Stimulated activated CD8-positive, alpha-beta memory T cell treated with anti-CD3 and anti-CD28 coated beads, Interleukin-2, amount 100 ng/mL, for 48 hours (primary cell): Measurements from ENCODE around the gene SLC13A5.
"Not testable (repeated sequence)": the region's sequence is repeated elsewhere in the genome, so short reads cannot be mapped to it uniquely, and the experiment has no call there.

Experiments
- DNase-seq, 2 donors: peaks; one replicate each; pipeline ENCODE4 v3.0.0-alpha.2; 2020; ENCODE audit warnings: low read depth in 2 of 2

The SLC13A5 gene

DNA sequence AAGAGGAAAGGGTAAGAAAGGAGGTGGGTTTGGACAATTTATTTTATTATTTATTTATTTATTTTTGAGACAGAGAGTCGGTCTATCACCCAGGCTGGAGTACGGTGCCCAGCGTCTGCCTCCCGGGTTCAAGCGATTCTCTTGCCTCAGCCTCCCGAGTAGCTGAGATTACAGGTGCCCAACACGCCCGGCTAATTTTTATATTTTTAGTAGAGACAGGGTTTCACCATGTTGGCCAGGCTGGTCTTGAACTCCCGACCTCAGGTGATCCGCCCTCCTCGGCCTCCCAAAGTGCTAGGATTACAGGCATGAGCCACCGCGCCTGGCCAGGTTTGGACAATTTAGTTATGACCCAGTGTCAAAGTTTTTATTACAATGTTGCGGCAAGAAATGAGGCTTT lies 50.0 kb downstream of the SLC13A5 start:
- not testable (repeated sequence) for DNase-seq

DNA sequence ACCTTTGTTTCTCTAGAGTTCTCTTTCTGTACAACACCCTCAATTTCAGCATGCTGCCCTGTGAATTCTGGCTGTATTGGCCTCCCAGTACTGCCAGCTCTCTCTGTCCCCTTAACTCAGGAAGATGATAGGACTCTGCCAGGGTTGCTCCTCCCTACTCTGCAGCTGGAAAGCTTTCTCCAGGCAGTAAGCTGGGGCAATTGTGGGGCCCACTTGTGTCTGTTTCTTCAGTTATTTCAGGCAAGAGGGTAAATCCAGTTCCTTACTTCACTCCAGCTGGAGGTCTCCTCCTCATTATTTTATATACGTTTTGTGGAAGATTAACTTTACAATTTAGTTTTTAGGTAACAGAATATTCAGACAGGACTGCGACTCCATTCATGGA lies 51.7 kb downstream of the SLC13A5 start:
- DNase-seq: no peak

DNA sequence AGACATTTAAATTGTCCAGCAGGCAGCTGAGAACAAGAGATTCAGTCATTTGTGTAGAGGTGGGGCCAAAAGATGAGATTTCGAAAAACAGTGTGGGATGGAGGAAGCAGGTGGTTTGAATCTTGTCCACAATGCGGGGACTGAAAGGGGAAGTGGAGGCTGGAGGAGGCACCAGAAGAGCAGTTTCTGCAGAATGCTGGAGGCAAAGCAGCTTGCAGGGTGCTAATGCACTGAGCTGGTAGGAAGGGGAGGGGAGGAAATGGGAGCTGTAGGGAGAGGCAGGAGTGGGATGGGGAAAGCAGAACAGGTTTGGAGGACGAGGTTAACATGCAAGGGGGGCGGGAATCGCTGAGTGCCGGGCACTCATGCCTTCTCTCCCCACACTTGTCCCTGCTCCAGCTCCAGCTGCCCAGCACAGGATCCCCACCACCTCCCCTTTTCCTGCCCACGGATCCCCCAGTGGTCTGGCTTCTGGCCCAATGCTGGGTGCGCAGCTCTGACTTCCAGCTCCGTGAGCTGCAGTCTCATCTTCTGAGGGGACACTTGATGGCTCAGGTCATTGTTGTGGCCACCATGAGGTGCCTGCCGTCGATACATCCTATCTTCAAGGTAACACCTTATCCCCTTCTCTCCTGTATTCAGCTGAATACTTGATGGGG lies 52.2 kb downstream of the SLC13A5 start:
- no peak for DNase-seq

DNA sequence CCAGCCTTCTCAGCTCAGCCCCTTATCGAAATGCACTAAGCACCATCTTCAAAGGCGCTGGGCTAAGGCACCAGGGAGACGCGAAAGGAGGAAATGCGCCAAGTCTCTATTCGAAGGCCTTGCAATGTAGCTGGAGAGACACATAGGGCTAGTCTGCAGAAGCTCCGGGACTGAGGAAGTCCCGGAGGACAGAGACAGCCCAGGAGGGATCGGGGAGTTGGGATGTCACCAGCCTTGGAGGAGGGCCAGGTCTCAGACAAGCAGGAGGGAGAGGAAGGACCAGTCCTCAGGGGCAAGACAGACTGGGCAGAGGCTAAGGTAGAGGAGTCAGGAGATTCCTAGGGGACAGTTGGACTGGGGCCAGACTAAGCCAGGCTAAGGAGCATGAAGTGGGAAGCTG lies 53.1 kb downstream of the SLC13A5 start:
- DNase-seq: no peak

DNA sequence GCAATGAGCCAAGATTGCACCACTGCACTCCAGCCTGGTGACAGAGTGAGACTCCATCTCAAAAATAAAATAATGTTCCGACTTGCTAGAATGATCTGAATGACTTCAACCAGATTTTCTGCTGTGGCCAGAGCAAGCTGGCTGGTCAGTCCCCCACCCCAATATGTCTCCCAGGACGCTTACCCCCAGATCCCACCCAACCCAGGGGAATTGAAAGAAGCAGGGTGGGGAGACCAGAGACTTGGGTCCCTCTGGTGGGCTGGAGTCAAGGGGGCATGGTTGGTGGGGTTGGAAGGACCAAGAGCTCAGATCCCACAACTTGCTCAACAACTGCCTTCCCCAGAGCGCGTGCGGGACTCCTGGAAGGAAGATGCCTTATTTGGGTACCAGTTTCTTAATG lies 54.8 kb downstream of the SLC13A5 start:
- DNase-seq: not testable (repeated sequence)

DNA sequence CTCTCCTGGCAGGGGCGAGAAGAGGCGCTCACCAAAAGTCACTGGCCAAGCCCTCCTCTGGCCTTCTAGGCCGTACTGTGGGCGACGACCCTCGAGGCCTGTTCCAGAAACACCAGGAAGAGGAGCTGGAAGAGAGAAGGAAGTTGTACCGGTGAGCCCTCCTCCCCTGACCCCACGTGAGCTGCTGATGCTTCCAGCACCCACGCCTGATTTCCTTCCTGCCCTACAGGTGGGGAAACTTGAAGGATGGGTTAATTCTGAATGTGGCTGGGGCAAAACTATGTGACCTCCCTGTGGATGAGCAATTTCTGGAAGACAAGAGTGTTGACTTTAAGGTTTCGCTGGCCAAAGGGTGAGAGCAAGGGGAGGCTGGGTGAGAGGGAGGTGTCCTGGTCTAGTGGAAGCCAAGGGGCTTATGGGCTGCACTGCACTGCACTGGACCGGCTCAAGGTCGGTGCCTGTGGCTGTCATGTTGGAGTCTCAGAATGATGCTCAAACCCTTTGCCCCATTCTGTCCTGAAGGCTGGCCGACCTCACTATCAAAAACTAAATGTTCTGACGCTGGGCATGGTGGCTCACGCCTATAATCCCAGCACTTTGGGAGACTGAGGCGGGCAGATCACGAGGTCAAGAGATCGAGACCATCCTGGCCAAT lies 55.4 kb downstream of the SLC13A5 start:
- DNase-seq: no peak

DNA sequence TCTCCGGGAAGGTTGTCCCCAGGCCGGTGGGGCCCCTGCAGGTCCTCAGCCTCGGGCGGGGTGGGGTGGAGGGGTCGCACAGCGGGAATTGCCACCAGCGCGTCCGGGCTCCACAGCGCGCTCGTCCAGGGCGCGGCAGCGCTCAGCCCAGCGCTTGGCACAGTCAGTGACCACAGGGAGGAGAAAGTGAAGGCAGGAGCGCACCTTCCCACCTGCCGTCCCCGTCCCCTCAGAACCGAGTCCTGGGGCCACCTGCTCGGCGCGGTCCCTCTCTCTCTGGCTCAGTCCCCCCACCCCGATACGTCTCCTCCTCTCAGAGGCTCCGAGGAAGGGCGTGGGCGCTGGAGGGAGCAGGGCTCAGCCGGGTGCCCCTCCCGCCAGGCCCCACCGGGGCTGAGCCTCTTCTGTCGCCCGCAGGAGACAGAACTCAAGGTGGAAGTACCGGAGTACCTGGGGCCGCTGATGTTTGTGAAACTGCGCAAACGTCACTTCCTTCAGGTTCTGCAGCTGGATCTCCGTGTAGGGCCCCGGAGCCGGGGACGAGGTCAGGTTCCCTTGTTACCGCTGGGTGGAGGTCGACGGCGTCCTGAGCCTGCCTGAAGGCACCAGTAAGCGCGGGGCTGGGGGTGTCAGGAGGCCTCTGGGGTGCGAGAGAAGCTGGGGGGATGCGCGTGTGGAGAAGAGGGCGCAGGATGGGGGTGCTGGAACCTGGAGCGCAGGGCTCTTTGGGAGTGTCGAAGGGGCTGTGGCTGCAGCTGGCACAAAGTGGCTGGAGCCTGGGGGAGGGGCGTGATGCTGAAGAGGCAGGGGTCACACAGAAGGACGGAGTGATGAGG lies 56.2 kb downstream of the SLC13A5 start:
- not testable (repeated sequence) for DNase-seq

DNA sequence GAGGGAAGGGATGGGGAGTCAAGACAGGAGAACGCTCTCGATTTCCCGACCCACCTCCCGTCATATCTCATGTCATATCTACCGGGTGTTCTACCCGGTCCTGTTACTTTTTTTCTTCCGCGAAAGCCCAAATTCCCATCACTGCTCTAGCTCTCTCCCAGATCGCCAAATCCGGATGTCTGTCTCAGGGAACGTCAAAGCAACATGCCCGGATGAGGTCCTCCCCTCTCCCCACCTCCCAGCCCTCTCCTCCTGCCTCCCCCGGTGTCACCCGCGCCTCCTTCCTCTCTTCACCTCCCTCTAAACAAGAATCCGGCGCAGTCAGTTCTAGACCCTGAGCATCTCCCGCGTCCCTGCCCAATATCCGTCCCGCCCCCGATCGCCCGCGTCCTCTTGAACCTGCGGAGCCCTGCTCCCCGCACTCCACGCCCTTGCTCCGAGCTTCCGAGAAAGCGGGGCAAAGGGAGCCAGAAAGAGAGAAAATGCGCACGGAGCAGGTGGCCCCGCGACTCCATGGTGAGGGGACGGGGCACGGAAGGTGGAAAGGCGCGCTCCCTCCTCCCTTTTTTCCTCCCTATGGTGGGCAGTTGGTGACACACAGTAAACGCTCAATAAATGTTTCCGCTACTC lies 57.3 kb downstream of the SLC13A5 start:
- DNase-seq: not testable (repeated sequence)

DNA sequence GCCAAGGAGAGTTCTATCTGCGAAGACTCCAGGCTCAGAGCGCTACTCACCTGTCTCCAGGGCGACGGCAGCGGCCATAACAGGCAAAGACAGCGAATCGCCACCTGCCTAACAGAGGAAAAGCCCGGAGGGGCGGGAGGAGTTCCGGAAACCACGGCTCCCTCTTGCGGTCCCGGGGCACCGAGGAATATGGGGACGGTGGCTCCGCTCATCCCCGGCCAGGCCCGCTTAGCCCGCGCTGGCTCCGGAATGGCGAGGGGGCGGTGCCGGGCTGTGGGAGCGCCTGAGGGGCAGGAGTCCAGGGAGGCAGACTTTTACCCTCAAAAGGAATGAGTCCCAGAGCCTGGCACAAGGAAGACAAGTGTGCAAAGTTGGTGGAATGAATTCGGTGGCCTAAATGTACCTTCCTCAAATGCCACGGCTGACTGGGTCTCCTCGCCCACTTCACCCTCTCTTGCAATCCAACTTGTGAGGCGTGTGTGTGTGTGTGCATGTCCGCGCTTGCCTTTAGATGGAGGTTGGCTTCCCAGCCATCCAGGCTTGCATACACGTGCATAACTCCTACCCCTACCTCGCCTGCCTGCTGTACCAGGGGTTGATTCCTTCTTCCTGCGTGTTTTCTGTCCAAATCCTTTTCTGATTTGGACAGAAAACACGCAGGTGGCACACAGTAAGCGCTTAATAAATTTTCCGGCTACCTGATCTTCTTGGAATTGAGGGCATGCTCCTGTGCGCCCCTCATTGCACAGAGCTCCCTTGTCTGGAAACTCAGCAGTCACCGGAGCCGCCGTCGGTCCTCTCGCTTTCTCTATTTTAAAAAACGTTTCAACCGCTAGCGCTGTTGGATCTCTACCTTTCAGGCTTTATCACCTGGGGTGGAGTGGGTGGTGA lies 58.1 kb downstream of the SLC13A5 start:
- DNase-seq: no peak

DNA sequence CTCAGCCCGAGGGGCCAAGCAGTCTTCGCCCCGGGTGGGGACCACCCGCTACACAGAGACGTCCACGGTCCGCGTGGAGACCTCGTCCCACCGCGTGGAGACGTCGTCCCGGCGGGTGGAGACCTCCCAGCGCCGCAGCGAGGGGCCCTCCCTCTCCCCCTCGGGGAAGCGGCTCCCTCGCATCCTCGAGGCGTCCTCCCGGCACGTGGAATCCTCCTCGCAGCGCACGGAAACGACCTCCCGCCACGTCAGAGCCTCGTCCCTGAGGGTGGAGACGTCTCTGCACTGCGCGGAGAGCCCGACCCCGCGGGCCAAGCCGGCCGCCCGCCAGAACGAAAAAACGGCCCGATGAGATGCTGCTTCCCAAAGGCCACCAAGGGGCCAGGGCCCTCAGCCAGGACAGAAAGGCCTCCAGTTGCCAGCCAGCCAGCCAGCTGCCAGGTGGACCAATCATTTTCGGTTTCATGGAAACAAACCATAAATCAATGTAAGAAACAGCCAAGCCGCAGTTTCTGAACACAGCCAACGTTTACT lies 61.2 kb downstream of the SLC13A5 start:
- DNase-seq: no peak

DNA sequence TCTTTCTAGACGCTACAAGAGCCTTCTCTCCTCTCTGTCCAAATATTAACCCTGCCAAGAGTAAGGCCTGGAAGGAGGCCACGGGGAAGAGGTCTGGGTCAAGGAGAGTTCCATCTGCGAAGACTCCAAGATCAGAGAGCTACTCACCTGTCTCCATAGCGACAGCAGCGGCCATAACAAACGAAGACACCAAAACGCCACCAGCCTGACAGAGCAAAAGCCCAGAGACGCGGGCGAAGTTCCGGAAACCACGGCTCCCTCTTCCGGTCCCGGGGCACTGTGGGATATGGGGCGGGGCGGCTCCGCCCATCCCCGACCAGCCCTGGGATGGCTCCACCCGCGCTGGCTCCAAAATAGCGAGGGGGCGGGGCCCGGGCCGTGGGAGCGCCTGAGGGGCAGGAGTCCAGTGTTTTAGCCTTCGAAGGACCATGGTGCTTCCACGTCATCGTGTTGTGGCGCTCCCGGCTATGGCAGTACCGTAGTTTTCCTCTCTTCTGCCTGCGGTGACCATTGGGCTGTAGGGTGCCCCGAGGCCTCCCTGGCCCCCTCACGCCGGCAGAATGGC lies 61.7 kb downstream of the SLC13A5 start, which contains the start of the genes C17orf100 and MED31:
Gene C17orf100, plus strand, starts transcription at position 409 of the 565 bp plus-strand sequence. Its CDS starts 152 bp downstream, at position 561.
Gene MED31, minus strand, starts transcription at position 252 of the 565 bp plus-strand sequence. Its CDS starts 77 bp downstream, at position 175.
- DNase-seq: peak; percentile 92 to 93

DNA sequence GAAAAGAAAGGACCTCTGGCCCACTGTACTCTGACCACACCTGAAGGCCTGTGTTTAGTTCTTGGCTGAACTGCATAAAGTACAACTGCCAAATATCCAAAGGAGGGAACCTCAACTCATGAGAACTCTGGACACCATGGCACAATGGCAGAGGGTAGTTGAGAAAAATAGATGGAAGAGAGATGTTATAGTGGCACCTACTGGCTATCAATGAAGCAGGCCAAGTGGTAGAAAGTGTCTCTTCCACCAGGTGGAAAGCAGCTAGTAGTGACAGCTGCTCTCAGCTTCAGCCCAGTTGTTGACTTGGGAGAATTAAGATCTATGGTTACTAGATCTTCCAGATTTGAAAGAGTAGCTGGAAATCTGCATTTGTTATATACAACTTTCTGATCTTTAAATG lies 65.0 kb downstream of the SLC13A5 start:
- DNase-seq: no peak

DNA sequence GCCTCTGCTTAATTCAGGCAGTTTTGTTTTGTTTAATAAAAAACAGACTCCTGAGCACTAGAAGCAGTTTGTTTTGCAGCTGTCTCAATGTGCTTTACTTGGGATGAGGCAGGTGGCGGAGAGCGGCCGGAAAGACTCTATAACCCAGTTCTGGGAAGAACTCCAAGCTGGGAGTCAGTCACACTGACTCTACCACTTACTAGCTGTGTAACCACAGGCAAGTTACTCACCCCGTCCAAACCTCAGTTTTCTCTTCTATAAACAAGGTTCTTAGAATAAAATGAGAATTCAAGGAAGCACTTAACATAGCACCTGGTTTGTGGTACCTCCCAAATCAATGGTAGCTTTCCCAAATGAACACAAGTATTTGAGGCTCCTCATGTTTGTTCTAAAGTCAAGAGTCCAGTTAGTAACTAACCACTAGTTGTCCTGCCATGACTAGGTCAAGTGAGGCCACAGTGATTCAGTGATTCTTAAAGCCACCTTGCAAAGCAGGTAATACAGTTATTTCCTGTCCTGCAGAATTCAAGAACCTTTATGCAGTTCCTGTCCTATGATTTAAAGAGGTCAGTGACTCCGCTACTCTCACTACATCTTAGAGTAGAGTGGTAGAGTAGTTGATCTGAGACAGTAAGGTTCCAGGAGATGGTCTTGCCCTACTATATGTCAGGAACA lies 69.6 kb downstream of the SLC13A5 start:
- DNase-seq: no peak

DNA sequence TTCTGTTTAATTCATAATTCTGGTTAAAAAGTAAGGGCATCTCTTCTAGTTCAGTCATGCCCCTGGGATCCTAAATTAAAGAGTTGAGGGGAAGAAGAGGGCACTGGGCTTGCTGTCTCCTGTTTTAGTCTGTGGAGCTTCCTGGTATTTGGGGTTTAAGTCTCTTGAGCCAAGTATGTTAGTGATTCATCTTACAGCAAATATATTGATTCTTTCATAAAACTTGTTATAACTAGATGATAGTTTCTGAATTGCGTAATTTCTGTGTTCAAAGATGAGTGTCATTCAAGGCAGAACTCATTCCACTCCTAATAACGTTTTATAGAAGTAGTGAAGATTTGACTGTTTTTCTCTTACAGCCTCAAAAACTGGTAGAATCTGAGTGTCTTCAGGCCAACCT lies 70.6 kb downstream of the SLC13A5 start:
- no peak for DNase-seq

DNA sequence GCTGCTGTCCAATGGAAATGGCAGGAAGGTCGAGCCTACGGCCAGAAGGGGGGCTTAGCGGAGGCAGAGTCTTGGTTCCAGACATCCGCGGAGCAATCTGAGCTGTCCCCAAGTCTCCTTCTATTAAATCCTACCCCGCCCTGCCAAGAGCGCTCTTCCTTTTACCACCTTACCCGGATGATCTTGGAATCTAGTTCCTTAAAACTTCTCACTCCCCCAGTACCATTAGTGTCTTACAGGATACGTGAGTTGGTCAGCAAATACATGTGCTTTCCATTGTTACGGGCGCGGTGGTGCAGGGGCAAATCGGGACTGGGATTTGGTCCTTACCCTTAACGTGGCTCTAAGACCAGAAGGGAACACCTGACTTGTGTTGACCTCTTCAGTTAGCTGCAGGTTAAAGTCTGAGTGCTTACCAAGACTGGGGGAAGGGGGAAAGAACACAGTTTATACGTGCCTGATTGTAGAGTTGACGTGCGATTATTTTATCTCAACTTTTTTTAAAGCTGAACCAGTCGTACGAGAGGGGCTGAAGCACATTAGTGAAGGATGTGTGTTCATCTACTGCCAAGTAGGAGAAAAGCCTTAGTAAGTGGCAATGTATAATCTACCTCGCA lies 71.8 kb downstream of the SLC13A5 start:
- DNase-seq: no peak

DNA sequence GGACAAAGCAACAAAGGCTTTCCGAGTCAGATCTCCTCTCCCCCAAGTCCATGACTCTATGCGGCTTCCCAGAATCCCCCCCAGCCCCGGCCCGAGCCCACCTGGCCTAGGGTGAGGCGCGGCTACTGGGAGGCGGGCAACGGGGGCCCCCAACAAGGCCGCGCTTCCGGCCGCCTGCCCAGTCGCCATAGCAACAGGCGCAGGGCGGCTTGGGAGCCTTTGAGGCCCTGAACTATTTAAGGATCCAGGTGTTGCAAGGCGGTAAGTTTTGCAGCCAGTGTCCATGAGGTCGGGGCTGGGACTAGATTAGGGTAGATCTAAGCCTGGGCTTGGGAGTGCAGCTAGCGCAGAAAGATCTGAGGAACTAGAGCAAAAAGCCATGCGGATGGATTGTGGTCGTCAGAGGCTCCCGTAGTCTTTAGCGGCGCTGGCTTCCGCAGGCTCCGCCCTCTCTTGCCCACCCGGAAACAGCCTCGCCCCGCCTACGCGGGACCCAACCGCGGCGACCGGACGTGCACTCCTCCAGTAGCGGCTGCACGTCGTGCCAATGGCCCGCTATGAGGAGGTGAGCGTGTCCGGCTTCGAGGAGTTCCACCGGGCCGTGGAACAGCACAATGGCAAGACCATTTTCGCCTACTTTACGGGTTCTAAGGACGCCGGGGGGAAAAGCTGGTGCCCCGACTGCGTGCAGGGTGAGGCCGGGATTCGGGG lies 72.5 kb downstream of the SLC13A5 start, which contains the start of the genes KIAA0753 and TXNDC17:
Gene KIAA0753, minus strand, starts transcription at position 176 of the 711 bp plus-strand sequence. CDS start 5,608 bp downstream, outside the sequence.
Gene TXNDC17, plus strand, starts transcription at position 525 of the 711 bp plus-strand sequence. Its CDS starts 23 bp downstream, at position 548.
- DNase-seq: peak; percentile 93 to 95

DNA sequence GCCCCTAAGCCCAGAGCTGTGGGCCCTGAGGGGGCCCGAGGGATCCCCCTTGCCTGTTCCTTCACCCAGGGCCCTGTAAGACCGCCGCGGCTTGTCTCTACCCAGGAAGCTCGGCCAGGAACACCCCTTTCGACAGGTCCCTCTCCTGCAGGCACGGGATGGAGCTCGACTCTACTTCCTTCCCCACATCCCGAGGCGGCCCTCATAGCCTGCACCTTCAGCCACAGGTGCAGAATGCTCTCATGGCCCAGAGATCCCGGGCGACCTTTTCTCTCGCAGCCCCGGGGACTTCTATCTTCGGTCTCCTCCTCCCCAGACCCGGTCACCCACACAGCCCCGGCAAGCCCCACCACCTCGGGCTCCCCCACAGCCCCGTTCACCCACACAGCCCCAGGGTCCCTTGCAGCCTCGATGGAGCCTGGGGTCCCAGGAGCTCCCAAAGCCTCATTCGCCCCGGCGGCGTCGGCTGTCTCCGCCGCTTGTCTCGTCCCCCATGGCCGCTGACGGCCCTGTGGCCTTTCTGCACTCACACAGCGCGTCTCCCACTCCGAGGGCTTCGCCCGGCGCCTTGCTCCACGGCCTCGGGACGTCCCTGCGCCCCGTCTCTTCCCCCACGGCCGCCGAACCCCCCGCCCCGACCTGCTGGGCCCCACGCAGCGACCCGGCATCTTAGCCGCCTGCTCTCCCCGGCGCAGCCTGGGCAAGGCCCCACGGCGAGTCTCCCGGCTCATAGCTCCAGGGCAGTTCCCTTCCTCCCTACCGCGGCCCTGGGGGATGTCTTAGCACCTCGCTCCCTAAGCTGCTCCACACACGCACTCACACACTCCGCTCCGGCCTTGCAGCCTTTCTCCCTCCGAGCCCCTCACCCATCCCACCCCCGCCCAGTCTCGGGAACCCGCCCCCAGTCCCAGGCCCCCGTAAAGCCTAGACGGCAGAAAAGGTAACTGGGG lies 73.3 kb downstream of the SLC13A5 start:
- no peak for DNase-seq
